Neural cell (in vitro differentiated cells): ENCODE measurements around the gene USP2. TPM values are rescaled to one million over a fixed set of nuclear protein-coding genes. Genes with fewer than 3 reads are reported as not detected.

Experiments used
- H2AFZ ChIP-seq: fragments of 200-600, 300-800 bp; sonication (generic), shearing (Covaris generic); 2 replicates; pipeline ENCODE4 v1.6.0; 2014; ENCODE audit warnings: low read depth, mild to moderate bottlenecking, antibody characterized with exemption, low read length, moderate library complexity
- H3F3A ChIP-seq: fragments of 200-600 bp; shearing (Covaris generic); 2 replicates; pipeline ENCODE4 v1.6.1; 2016; ENCODE audit warnings: mild to moderate bottlenecking, moderate library complexity, mixed read lengths, antibody characterized with exemption, low read length; ENCODE audit not compliant: insufficient read depth, poor library complexity, severe bottlenecking
- H3K27ac ChIP-seq: fragments of 200-600, 300-800 bp; sonication (generic), shearing (Covaris generic); 2 replicates; pipeline ENCODE4 v1.5.1; 2014; ENCODE audit warnings: mild to moderate bottlenecking, low read length, moderate library complexity
- H3K27me3 ChIP-seq: fragments of 300-800, 200-600 bp; sonication (generic), shearing (Covaris generic); 2 replicates; pipeline ENCODE4 v1.6.0; 2014; ENCODE audit warnings: mild to moderate bottlenecking, low read depth, low read length, moderate library complexity; ENCODE audit not compliant: insufficient read depth
- H3K36me3 ChIP-seq: fragments of 300-800, 200-600 bp; sonication (generic), shearing (Covaris generic); 2 replicates; pipeline ENCODE4 v1.5.1; 2014; ENCODE audit warnings: mild to moderate bottlenecking, antibody characterized with exemption, low read length, moderate library complexity; ENCODE audit not compliant: insufficient read depth
- H3K4me2 ChIP-seq: fragments of 300-800, 200-600 bp; sonication (generic), shearing (Covaris generic); 2 replicates; pipeline ENCODE4 v1.6.0; 2014; ENCODE audit warnings: mild to moderate bottlenecking, low read length
- H3K4me3 ChIP-seq: fragments of 300-800, 200-600 bp; sonication (generic), shearing (Covaris generic); 2 replicates; pipeline ENCODE4 v1.5.1; 2014; ENCODE audit warnings: mild to moderate bottlenecking, low read length, moderate library complexity
- H3K79me2 ChIP-seq: fragments of 200-600 bp; shearing (Covaris generic); replicated peaks from 2 replicates; pipeline ENCODE4 v1.6.0; 2014; ENCODE audit warnings: mild to moderate bottlenecking, low read length, moderate library complexity; ENCODE audit not compliant: insufficient read depth
- H3K9ac ChIP-seq: fragments of 300-800, 200-600 bp; sonication (generic), shearing (Covaris generic); 2 replicates; pipeline ENCODE4 v1.6.1; 2016; ENCODE audit warnings: mild to moderate bottlenecking, low read length, mixed read lengths
- H3K9me2 ChIP-seq: fragments of 200-600 bp; shearing (Covaris generic); 2 replicates; pipeline ENCODE4 v1.6.1; 2016; ENCODE audit warnings: mild to moderate bottlenecking, low read length, mixed read lengths; ENCODE audit not compliant: insufficient read depth
- H3K9me3 ChIP-seq: fragments of 200-600, 300-800 bp; sonication (generic), shearing (Covaris generic); 2 replicates; pipeline ENCODE4 v1.6.1; 2016; ENCODE audit warnings: mild to moderate bottlenecking, mixed run types, low read length, moderate library complexity, mixed read lengths
- H4K20me1 ChIP-seq: fragments of 200-600 bp; shearing (Covaris generic); 2 replicates; pipeline ENCODE4 v1.6.1; 2016; ENCODE audit warnings: mild to moderate bottlenecking, mixed run types; ENCODE audit not compliant: insufficient read depth
- CTCF ChIP-seq: fragments of 450-650 bp; IDR thresholded peaks from 2 replicates; pipeline ENCODE4 v1.5.1; 2014; ENCODE audit warnings: antibody characterized with exemption, mild to moderate bottlenecking, moderate library complexity; ENCODE audit not compliant: poor library complexity, severe bottlenecking
- EP300 ChIP-seq: fragments of 450-650 bp; conservative IDR thresholded peaks from 2 replicates; pipeline ENCODE4 v1.6.1; 2014; ENCODE audit warnings: antibody characterized with exemption, mild to moderate bottlenecking, moderate library complexity; ENCODE audit not compliant: poor library complexity, severe bottlenecking
- EZH2 ChIP-seq: fragments of 200-600, 300-800 bp; shearing (Covaris generic), sonication (generic); IDR thresholded peaks from 2 replicates; pipeline ENCODE4 v1.6.1; 2014; ENCODE audit warnings: antibody characterized with exemption, low read length, borderline replicate concordance, mild to moderate bottlenecking; ENCODE audit not compliant: insufficient read depth, poor library complexity, severe bottlenecking
- MXI1 ChIP-seq: fragments of 450-650 bp; conservative IDR thresholded peaks from 2 replicates; pipeline ENCODE4 v1.6.1; 2014; ENCODE audit warnings: antibody characterized with exemption, mild to moderate bottlenecking; ENCODE audit not compliant: poor library complexity, severe bottlenecking
- POLR2AphosphoS5 ChIP-seq: IDR thresholded peaks from 2 replicates; pipeline ENCODE4 v1.6.1; 2012
- RAD21 ChIP-seq: fragments of 450-650 bp; conservative IDR thresholded peaks from 2 replicates; pipeline ENCODE4 v1.6.1; 2014; ENCODE audit warnings: antibody characterized with exemption, mild to moderate bottlenecking, moderate library complexity
- REST ChIP-seq: IDR thresholded peaks from 2 replicates; pipeline ENCODE4 v1.6.1; 2012; ENCODE audit warnings: borderline replicate concordance
- SMC3 ChIP-seq: fragments of 450-650 bp; conservative IDR thresholded peaks from 2 replicates; pipeline ENCODE4 v1.6.1; 2014; ENCODE audit warnings: antibody characterized with exemption, mild to moderate bottlenecking, moderate library complexity; ENCODE audit not compliant: poor library complexity
- TAF1 ChIP-seq: IDR thresholded peaks from 2 replicates; pipeline ENCODE4 v1.6.1; 2012; ENCODE audit warnings: low read depth
- polyA plus RNA-seq: library from polyadenylated mRNA; depleted of rRNA; stranded (reverse); fragments of >200 nt; gene quantifications from 2 replicates; pipeline ENCODE4 v1.2.3, GENCODE V29; 2014
- small RNA-seq, 3 experiments: library from RNA; depleted of rRNA; stranded (forward); fragments of <200 nt; gene quantifications; one replicate each; pipeline ENCODE3, GENCODE V24; 2012

USP2 gene
- polyA plus RNA-seq, 1 donor from 2014 or later, result 0.59 TPM

GRCh38 chr11:119306373-119306890 lies 75.1 kb downstream of the USP2 start:
- Histone ChIP-seq H3K9me3 (no peaks in the 10 kb centered on the region), H3K4me2 (no peak overlapping the region), H3K79me2 (no peaks in the 10 kb centered on the region), H3K4me3 (no peak overlapping the region), H2AFZ (no peak overlapping the region), H3K36me3 (no peaks in the 10 kb centered on the region), H3K27ac (no peak overlapping the region), H3K27me3 (no peaks in the 10 kb centered on the region), H3F3A (no peaks in the 10 kb centered on the region), H3K9ac (no peak overlapping the region), H4K20me1 (no peaks in the 10 kb centered on the region), H3K9me2 (no peaks in the 10 kb centered on the region)
- TF ChIP-seq TAF1 (no peak), REST (no peak), SMC3 (no peak), MXI1 (no peak), EZH2 (no peak), EP300 (no peak), CTCF (no peak), POLR2AphosphoS5 (no peak), RAD21 (no peak)

DNA sequence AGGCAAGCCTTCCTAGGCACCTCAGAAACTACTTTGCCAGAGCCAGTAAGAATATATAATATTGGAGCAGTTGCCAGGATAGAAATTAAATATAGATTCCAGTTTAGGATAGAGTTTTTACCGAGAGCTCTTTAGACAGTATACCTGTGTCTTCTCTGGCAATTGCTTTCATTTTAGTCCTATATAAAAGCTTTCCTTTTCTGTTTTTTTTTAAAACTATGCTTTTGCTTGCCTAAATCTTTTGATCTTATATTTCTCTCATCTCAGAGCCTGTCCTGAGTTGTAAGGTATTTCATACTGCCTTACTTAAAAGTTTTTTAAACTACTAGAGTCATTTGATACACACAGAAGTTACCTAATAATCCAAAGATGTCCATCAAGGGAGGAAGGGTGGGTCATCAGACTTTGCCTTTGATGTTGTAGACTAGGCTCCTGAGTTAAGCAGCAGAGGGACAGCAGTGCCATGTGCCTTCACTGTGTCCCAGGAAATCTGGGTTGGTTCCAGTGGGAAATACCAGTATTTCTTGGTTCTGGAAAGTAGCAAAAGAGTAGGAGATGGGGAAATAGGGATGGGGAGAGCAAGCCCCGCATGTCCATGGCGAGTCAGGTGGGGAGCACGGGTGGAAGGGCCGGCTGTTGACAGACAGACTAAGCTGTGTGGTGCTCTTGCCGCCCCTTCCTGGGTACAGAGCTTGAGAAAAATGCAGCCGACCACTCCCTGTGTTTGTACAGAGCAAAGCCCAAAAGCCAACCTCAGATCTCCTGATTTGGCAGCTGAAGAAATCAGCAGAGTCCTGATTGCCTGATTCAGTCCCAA lies 75.7 kb downstream of the USP2 start:
- no peak overlapping the region for H3K9ac ChIP-seq
- no peaks in the 10 kb centered on the region for H3K79me2 ChIP-seq
- H4K20me1 ChIP-seq, result no peaks in the 10 kb centered on the region
- H3F3A ChIP-seq, result no peaks in the 10 kb centered on the region
- no peaks in the 10 kb centered on the region for H3K9me2 ChIP-seq
- H3K27me3 ChIP-seq, result no peaks in the 10 kb centered on the region
- H3K4me3 ChIP-seq, result no peak overlapping the region
- H3K27ac ChIP-seq, result no peak overlapping the region
- no peaks in the 10 kb centered on the region for H3K36me3 ChIP-seq
- H3K9me3 ChIP-seq, result no peaks in the 10 kb centered on the region
- no peak for TF ChIP-seq REST
- H2AFZ ChIP-seq, result no peak overlapping the region
- no peak overlapping the region for H3K4me2 ChIP-seq

Small RNAs within 50 kb of the gene (small RNA-seq; reads per million reads assigned to genes)
- 0 reads per million in 3 experiments for gene AP003396.4
- 0 reads per million in 3 experiments for gene RF01225

Other genes with a start within 250 kb of the USP2 start
- 1.5 and 3.0 TPM in 2 replicates for gene ABCG4, start 232.6 kb downstream of the USP2 start, polyA plus RNA-seq
- gene NLRX1, start 213.0 kb downstream of the USP2 start, polyA plus RNA-seq, result 0.60 and 1.6 TPM in 2 replicates
- not detected in 2 replicates for gene NHERF4, start 196.2 kb downstream of the USP2 start, polyA plus RNA-seq
- 10.5 and 10.7 TPM in 2 replicates for gene CBL, start 175.4 kb downstream of the USP2 start, polyA plus RNA-seq
- 7.5 and 12.5 TPM in 2 replicates for gene MCAM, start 64.6 kb downstream of the USP2 start, polyA plus RNA-seq
- gene RNF26, start 47.2 kb downstream of the USP2 start, polyA plus RNA-seq, result 1.9 and 2.6 TPM in 2 replicates
- not detected in 2 replicates for gene C1QTNF5, start 40.8 kb downstream of the USP2 start, polyA plus RNA-seq
- gene MFRP, start 35.0 kb downstream of the USP2 start, polyA plus RNA-seq, result not detected in 2 replicates
- 98.3 and 118 TPM in 2 replicates for gene THY1, start 41.5 kb upstream of the USP2 start, polyA plus RNA-seq